Heart right ventricle (tissue), 16 donors: ENCODE data around the gene GRIN3B. TPM values are rescaled to one million over a fixed set of nuclear protein-coding genes. Genes with fewer than 3 reads are reported as not detected.

Experiments
- ATAC-seq, 8 donors: fragments of 200-7000 bp; cut with Tn5 transposase; one replicate each; pipeline ENCODE4 v1.9.1; 2020; ENCODE audit warnings: mild to moderate bottlenecking in 8 of 8, moderate library complexity in 8 of 8, moderate number of reproducible peaks in 1 of 8
- DNase-seq, 2 donors: peaks; one replicate each; pipeline ENCODE4 v3.0.0-alpha.2; 2020
- H3K27ac ChIP-seq, 10 donors: fragments of 200-600 bp; sonication (generic) in 2 of 10; one replicate each; pipeline versions ENCODE4 v1.5.0 to v1.8.0; 2020 to 2022; ENCODE audit warnings: mild to moderate bottlenecking in 3 of 10
- H3K27me3 ChIP-seq, 7 donors: fragments of 200-600 bp; one replicate each; pipeline ENCODE4 v1.8.0; 2021 to 2022; ENCODE audit warnings: mild to moderate bottlenecking in 2 of 7
- H3K36me3 ChIP-seq, 9 donors: fragments of 200-600 bp; sonication (generic) in 1 of 9; one replicate each; pipeline versions ENCODE4 v1.5.0 to v1.8.0; 2020 to 2022; ENCODE audit warnings: mild to moderate bottlenecking in 2 of 9
- H3K4me1 ChIP-seq, 9 donors: fragments of 200-600 bp; sonication (generic) in 1 of 9; one replicate each; pipeline versions ENCODE4 v1.5.0 to v1.8.0; 2020 to 2022; ENCODE audit warnings: mild to moderate bottlenecking in 4 of 9
- H3K4me3 ChIP-seq, 10 donors: fragments of 200-600 bp; sonication (generic) in 2 of 10; one replicate each; pipeline versions ENCODE4 v1.5.0 to v1.8.0; 2020 to 2022; ENCODE audit warnings: mild to moderate bottlenecking in 7 of 10, moderate library complexity in 2 of 10
- H3K9me3 ChIP-seq, 11 donors: fragments of 200-600 bp in 10 of 11; sonication (generic) in 2 of 11; one replicate each; pipeline versions ENCODE4 v1.5.0 to v1.8.0; 2013 to 2022; ENCODE audit warnings: mild to moderate bottlenecking in 2 of 11, control low read depth in 1 of 11, moderate library complexity in 1 of 11
- WGBS, 2 donors: extraction: QIAGEN DNeasy Blood & Tissue Kit; methylation state at CpG; one replicate each; pipeline ENCODE4 v1.1.7; 2013; ENCODE audit warnings: inconsistent platforms in 1 of 2; 5-methylcytosine and 5-hydroxymethylcytosine counted together
- intact Hi-C, 10 donors: fragments of 100-400 bp; cut with DNase I; formaldehyde crosslinking; loops; one replicate each; pipeline versions ENCODE4 v1.11.1 to v1.14.2; 2022
- polyA plus RNA-seq, 2 donors: library from polyadenylated mRNA; stranded (reverse); fragments of 200-250 nt; gene quantifications; one replicate each; pipeline ENCODE4 v1.2.3, GENCODE V29; 2013
- total RNA-seq, 10 donors: library from RNA; stranded (reverse); fragmentation: NEBNext Ultra II Directional in 3 of 10; extraction: Animal tissue kit (Norgen Biotek cat#: 25700) in 3 of 10; gene quantifications; one replicate each; pipeline versions ENCODE4 v1.2.1 to v1.2.4, GENCODE V29; 2021 to 2023
- TF ChIP-seq, protein P1 (sequence below), 9 donors: fragments of 200-600 bp; sonication (generic) in 2 of 9; IDR thresholded peaks; one replicate each; pipeline versions ENCODE4 v1.5.0 to v1.8.0; 2021 to 2022; ENCODE audit warnings: antibody characterized with exemption in 9 of 9, mild to moderate bottlenecking in 5 of 9, moderate library complexity in 1 of 9
- donor health status: Arrhythmogenic right ventricular cardiomyopathy.
- donor health status: ischemic (EF 13 %, LVEDD 7.1; RV severe dilation, severe dysfunction).
- donor health status: healthy with polysubstance abuse.
- donor health status: DM: no; HTN: yes; CAD: no.
- donor health status: DM: no; HTN: no; CAD: no.
- donor health status: ischemic (EF 25% LVEDD 6.9; RV normal size, moderate dysfunction).
- donor health status: ischemic (EF 25% LVEDD 5.7; RV mildly dilated, moderate dysfunction).
- donor health status: healthy.
- donor health status: DM: yes; HTN: yes; CAD: no.
- donor health status: Ischemic cardiomyopathy.
- donor health status: ischemic (EF 35%, LVEDD 5.7; RV mildly dilated, moderate dysfunction).
- donor health status: nonischemic (EF 11% LVEDD 7.7; RV severe dilation, severe dysfunction).
- donor health status: DM: yes; HTN: yes; CAD: no.
- donor health status: PGD.
- donor health status: ischemic (EF 29% LVEDD 5.4; RV normal size, mild dysfunction).
- donor health status: nonischemic (EF 23%, LVEDD 6.1; RV moderate dilation, normal function).

GRIN3B gene
- total and polyA plus RNA-seq, 12 donors: 0.01 to 0.10 (median 0.08) TPM; not detected in 8

DNA sequence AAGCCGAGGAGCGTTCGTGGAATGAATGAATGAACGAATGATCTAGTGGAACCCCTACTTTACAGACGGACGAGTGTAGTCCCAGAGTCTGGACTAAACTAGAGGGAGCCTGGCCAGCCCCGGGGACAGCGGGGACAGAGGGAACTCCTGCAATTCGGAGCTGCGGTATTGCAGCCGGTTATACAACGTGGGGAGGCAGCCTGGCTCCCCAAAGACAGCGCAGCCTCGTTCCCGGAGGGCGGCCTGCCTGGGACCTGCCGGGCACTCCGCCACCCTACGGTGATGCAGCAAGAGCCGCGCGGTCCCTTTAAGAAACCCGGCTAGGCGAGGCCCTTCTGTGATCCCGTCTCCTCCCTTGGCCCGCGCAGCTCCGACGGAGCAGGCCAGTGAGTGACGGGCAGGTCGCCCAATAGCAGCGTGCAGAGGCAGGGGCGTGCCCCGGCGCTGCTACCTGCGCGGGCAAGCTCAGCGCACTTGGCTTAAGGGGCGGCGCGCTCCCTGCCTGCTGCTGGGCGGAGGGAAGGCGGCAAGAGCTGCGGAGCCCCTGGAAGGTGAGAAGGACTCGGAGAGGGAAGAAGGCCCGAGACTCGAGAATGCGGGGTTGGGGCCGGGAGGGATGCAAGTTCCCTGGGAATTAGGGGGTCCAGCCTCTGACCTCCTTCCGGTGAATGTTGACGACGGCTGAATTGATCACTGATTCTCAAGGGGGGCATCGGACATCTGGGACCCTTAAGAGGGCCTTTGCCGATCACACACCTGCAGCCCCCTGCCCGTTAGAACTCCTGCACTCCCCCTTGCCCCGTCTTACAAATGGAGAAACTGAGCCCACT, 39.6 kb downstream of the GRIN3B start, which contains the start of gene ABCA7:
TSS of gene ABCA7 (plus strand) at position 462 of the 830 bp plus-strand sequence. CDS start 1,255 bp downstream, outside the sequence.
- intact Hi-C loops: loop anchor here in 7 of 10 donors (2.0 to 10.0 kb wide), 5 partner anchors 42 to 57 kb away; partner anchors contain the start of gene POLR2E (in 6 of the 7)
- WGBS, 2 donors: 1 to 2% methylated on average over 56 of the region's 56 CpGs
- TF ChIP-seq, protein P1, sequence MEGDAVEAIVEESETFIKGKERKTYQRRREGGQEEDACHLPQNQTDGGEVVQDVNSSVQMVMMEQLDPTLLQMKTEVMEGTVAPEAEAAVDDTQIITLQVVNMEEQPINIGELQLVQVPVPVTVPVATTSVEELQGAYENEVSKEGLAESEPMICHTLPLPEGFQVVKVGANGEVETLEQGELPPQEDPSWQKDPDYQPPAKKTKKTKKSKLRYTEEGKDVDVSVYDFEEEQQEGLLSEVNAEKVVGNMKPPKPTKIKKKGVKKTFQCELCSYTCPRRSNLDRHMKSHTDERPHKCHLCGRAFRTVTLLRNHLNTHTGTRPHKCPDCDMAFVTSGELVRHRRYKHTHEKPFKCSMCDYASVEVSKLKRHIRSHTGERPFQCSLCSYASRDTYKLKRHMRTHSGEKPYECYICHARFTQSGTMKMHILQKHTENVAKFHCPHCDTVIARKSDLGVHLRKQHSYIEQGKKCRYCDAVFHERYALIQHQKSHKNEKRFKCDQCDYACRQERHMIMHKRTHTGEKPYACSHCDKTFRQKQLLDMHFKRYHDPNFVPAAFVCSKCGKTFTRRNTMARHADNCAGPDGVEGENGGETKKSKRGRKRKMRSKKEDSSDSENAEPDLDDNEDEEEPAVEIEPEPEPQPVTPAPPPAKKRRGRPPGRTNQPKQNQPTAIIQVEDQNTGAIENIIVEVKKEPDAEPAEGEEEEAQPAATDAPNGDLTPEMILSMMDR (IDR thresholded peaks at IDR 0.05): peak in 2 of 9 donors; percentile 6 to 13
- Histone ChIP-seq H3K36me3 (peaks cover 0 to 32% (median 0%) of the 10 kb centered on the region in 9 donors), H3K4me1 (peaks cover 5 to 56% (median 29%) of the 10 kb centered on the region in 9 donors), H3K4me3 (peak within 1 kb of the TSS; percentile 30 to 73 (median 61)), H3K27ac (peak within 1 kb of the TSS in 6 of 10 donors; percentile 19 to 92 (median 48)), H3K9me3 (no peaks in the 10 kb centered on the region), H3K27me3 (no peaks in the 10 kb centered on the region)
- DNase-seq: peak; percentile 98 to 100
- ATAC-seq: peak; percentile 91 to 97 (median 96)

- peak overlapping the region in 7 of 10 donors; percentile 13 to 92 (median 41) for H3K27ac ChIP-seq
- 1 to 3% methylated on average over 27 of the region's 27 CpGs for WGBS, 2 donors
- H3K36me3 ChIP-seq: peaks cover 0 to 26% (median 0%) of the 10 kb centered on the region in 9 donors
- ATAC-seq: peak; percentile 55 to 86 (median 78)
- DNase-seq: peak; percentile 92
- no peaks in the 10 kb centered on the region for H3K9me3 ChIP-seq
- TF ChIP-seq, protein P1 (IDR thresholded peaks at IDR 0.05): no peak
- intact Hi-C loops: loop anchor here in 6 of 10 donors (2.0 to 10.0 kb wide), 5 partner anchors 42 to 57 kb away; partner anchors contain the start of gene POLR2E (in 5 of the 6)
- H3K4me3 ChIP-seq: peak overlapping the region; percentile 30 to 73 (median 61)
- H3K27me3 ChIP-seq: no peaks in the 10 kb centered on the region
- peaks cover 5 to 56% (median 29%) of the 10 kb centered on the region in 9 donors for H3K4me1 ChIP-seq
These were observed 40.5 kb downstream of the GRIN3B start for GRCh38 chr19:1040476-1041271.

DNA sequence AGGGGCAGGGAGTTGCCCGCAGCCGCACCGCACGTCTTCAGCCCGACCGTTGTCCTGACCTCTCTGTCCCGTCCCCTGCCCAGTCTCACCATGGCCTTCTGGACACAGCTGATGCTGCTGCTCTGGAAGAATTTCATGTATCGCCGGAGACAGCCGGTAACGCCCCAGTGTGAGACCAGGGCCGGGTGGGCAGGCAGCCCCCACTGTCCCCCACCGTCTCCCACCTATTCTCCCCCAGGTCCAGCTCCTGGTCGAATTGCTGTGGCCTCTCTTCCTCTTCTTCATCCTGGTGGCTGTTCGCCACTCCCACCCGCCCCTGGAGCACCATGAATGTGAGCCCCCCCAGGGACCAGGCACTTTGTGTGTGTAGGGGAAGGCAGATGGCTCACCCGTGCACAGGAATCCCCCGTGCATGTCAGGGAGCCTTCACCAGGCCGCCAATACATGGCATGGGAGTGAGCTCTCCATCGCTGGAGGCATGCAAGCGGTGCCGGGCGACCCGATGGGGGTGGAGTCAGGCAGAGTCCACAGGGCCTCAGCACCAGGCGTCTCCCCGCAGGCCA, 41.1 kb downstream of the GRIN3B start:
- intact Hi-C loops: loop anchor here in 6 of 10 donors (2.0 to 10.0 kb wide), 5 partner anchors 41 to 56 kb away; partner anchors contain the start of gene POLR2E (in 5 of the 6)

More for the DNA sequence above, 41.1 kb downstream of the GRIN3B start:
- 36 to 38% methylated on average over 26 of the region's 26 CpGs for WGBS, 2 donors
- ATAC-seq (peak in 3 of 8 donors; percentile 0 to 2 (median 2)), DNase-seq (no peak)
- Histone ChIP-seq H3K36me3 (peaks cover 0 to 20% (median 0%) of the 10 kb centered on the region in 9 donors), H3K4me1 (peaks cover 5 to 56% (median 29%) of the 10 kb centered on the region in 9 donors), H3K27ac (peak overlapping the region in 4 of 10 donors; percentile 13 to 92 (median 26)), H3K9me3 (no peaks in the 10 kb centered on the region), H3K27me3 (no peaks in the 10 kb centered on the region), H3K4me3 (peak overlapping the region in 9 of 10 donors; percentile 30 to 73 (median 63))
- TF ChIP-seq, protein P1 (IDR thresholded peaks at IDR 0.05): no peak
